ENCODE results near the gene EFS. TPM values are rescaled to one million over a fixed set of nuclear protein-coding genes. Genes with fewer than 3 reads are reported as not detected.

Gene EFS
- total RNA-seq, 1 donor from 2014 or later = 104 TPM

DNA sequence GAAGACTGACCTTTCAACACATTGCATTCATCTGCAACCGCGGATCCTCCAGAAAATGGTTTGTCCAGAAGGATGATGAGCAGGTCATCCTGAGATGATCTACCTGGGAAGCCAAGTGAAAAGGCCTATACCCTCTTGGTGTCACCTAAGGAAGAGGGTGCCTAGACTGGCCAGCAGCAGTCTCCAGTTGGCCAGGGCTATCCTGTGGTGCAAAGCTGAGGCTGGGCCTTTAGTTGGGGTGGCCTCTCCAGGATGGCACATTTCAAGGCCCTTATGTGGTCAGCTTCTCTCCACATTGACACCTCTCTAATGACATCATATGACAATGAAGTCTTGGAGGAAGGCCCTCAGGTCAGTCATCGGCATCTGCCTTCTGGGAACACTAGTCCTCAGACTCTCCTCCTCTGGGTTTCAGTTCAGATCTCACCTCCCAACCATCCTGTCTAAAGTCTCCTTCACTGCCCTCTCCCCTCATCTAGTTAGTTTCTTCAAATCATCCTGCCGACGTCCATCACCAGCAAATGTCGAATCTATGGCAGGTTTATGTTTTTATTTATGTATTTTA lies 9.0 kb downstream of the EFS start:
- Mint-ChIP-seq H3K27me3 (ENCODE audit: low read depth) (peaks cover 22% of the 10 kb centered on the region), H3K4me3 (peak overlapping the region; percentile 0), H3K9me3 (peaks cover 3% of the 10 kb centered on the region), H3K36me3 (ENCODE audit: low read depth) (peaks cover 9% of the 10 kb centered on the region), H3K4me1 (peaks cover 27% of the 10 kb centered on the region), H3K27ac (ENCODE audit: unreplicated experiment) (no peak overlapping the region)
- DNase-seq (ENCODE audit: low read depth, low spot score) = no peak
- TF ChIP-seq, protein P1, sequence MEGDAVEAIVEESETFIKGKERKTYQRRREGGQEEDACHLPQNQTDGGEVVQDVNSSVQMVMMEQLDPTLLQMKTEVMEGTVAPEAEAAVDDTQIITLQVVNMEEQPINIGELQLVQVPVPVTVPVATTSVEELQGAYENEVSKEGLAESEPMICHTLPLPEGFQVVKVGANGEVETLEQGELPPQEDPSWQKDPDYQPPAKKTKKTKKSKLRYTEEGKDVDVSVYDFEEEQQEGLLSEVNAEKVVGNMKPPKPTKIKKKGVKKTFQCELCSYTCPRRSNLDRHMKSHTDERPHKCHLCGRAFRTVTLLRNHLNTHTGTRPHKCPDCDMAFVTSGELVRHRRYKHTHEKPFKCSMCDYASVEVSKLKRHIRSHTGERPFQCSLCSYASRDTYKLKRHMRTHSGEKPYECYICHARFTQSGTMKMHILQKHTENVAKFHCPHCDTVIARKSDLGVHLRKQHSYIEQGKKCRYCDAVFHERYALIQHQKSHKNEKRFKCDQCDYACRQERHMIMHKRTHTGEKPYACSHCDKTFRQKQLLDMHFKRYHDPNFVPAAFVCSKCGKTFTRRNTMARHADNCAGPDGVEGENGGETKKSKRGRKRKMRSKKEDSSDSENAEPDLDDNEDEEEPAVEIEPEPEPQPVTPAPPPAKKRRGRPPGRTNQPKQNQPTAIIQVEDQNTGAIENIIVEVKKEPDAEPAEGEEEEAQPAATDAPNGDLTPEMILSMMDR (conservative IDR thresholded peaks at IDR 0.05) = no peak

DNA sequence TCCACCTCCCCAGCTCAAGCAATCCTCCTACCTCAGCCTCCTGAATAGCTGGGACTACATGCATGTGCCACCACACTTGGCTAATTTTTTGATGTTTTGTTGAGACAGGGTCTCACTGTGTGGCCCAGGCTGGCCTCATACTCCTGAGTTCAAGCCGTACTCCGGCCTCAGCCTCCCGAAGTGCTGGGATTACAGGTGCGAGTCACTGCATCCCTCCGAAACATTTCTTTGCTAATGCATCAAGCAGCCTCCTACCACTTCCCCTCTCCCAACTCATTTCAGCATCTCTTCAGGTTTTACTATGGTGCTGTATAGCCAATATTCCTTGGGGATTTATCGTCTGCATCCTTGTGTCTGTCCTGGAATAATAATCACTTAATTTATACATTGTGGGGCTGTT lies 10.0 kb downstream of the EFS start:
- Mint-ChIP-seq H3K4me3 (peak overlapping the region; percentile 35), H3K4me1 (peaks cover 32% of the 10 kb centered on the region), H3K27ac (ENCODE audit: unreplicated experiment) (no peak overlapping the region), H3K36me3 (ENCODE audit: low read depth) (peaks cover 12% of the 10 kb centered on the region), H3K9me3 (peaks cover 7% of the 10 kb centered on the region), H3K27me3 (ENCODE audit: low read depth) (peaks cover 30% of the 10 kb centered on the region)
- no peak for DNase-seq (ENCODE audit: low read depth, low spot score)
- TF ChIP-seq, protein P1 (conservative IDR thresholded peaks at IDR 0.05) = no peak

DNA sequence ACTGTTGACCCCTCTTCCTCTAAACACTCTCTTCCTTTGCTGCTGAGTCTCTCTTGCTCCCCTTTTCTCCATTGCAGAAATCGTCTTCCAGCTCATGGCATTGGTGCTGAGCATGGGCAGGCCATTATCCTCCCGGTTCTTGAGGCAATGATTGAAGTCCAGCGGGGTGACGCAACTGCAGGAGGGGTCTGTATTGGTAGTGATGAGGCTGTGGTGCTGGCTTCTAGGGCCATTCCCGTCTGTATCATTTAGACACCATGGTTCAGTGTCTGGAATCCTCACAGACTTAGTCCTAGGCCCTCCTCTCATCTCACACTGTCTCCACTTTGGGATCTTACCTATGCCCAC lies 11.6 kb downstream of the EFS start:
- Mint-ChIP-seq H3K27ac (ENCODE audit: unreplicated experiment) (peak overlapping the region; percentile 6), H3K36me3 (ENCODE audit: low read depth) (peaks cover 15% of the 10 kb centered on the region), H3K4me3 (peak overlapping the region; percentile 84), H3K4me1 (peaks cover 32% of the 10 kb centered on the region), H3K9me3 (peaks cover 10% of the 10 kb centered on the region), H3K27me3 (ENCODE audit: low read depth) (peaks cover 32% of the 10 kb centered on the region)
- no peak for DNase-seq (ENCODE audit: low read depth, low spot score)
- TF ChIP-seq, protein P1 (conservative IDR thresholded peaks at IDR 0.05) = no peak

DNA sequence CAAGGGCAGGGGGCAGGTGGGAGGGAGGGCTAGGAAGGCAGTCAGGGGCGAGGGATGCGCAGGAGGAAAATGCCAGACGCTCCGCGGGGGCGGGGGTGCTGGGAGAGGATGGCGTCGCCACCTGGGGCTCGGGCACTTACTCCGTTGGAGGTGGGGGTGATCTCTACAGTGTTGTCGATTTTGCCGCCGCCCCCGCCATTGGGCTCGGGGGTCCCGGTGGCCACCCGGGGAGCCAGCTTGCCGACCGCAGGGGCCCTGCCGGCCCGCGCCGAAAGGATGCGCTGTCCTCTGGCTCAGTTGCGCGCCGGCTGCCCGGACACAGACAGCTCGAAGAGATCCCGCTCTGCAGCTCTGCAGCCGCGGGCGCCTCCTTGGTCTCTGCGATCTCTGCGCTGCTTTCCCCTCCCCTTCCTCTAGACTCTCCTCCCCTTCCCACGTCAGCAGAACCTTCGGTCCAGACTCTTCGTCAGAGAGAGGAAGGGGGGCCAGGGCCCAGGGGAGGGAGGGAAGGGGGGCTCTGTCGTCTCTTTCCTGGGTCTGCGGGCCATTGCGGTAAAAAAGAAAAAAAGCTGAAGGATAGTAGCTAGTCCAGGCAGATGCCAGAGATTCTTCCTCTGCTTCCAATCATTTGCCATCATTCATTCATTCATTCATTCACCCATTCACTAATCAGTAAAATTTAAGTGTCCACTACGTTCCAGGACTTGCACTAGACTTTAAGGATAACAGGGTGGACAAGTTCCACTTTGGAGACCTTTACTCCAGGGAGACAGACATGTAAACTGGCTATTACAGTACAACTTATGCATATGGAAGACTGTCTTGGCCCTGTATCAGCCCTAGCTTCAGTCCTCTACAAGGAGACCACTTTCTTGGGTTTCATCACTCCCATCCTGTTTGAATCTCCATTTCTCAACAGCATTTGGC lies 12.2 kb downstream of the EFS start, which contains the start of gene SLC22A17:
Gene SLC22A17, minus strand, starts transcription at position 382 of the 927 bp plus-strand sequence.
- Mint-ChIP-seq H3K4me3 (peak within 1 kb of the TSS; percentile 84), H3K36me3 (ENCODE audit: low read depth) (peaks cover 15% of the 10 kb centered on the region), H3K4me1 (peaks cover 32% of the 10 kb centered on the region), H3K27ac (ENCODE audit: unreplicated experiment) (peak within 1 kb of the TSS; percentile 6), H3K9me3 (peaks cover 10% of the 10 kb centered on the region), H3K27me3 (ENCODE audit: low read depth) (peaks cover 32% of the 10 kb centered on the region)
- DNase-seq (ENCODE audit: low read depth, low spot score) = peak; percentile 70
- TF ChIP-seq, protein P1 (conservative IDR thresholded peaks at IDR 0.05) = peak; percentile 23

DNA sequence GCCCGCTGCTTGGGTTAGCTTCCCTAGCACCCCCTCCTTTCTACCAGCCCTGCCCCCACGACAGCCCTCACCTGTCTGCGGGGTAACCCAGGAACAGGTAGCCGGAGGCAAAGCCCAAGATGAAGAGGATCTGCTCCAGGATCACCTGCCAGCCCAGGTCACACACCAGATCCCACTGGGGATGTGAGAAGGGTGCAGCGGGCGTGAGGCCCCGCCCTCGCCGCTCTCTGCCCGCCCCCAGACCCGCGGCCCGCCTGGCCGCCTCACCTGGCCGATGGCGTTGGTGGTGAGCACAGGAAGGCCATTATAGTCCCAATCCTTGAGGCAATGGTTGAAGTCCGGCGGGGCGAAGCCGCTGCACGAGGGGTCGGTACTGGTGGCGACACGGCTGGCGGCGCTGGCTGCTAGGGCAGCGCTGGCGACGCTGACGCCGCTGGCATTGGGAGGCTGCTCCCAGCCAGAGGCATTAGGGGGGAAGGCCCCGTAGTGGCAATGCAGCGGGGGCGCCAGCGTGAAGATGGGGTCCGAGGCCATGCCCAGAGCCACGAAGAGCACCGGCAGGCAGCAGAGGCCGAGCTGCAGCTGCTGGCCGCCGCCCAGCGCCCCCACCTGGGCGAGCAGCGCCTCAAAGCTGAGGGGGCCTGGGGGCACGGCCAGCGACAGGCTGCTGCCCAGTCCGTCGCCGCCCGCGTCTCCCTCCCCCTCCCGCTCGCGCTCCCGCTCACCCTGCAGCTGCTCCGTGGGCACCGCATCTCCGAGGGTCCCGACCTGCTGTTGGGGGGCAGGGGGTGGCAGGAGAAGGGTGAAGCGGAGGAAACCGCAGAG lies 13.1 kb downstream of the EFS start:
- peaks cover 32% of the 10 kb centered on the region for H3K4me1 Mint-ChIP-seq

More for the DNA sequence above, 13.1 kb downstream of the EFS start:
- Mint-ChIP-seq H3K36me3 (ENCODE audit: low read depth) (peaks cover 15% of the 10 kb centered on the region), H3K4me3 (peak overlapping the region; percentile 84), H3K27ac (ENCODE audit: unreplicated experiment) (no peak overlapping the region), H3K27me3 (ENCODE audit: low read depth) (peaks cover 32% of the 10 kb centered on the region), H3K9me3 (peaks cover 10% of the 10 kb centered on the region)
- TF ChIP-seq, protein P1 (conservative IDR thresholded peaks at IDR 0.05) = peak; percentile 28
- DNase-seq (ENCODE audit: low read depth, low spot score) = peak; percentile 36
